HepG2 (cell line): ENCODE results near the gene TMEM120A. TPM values are rescaled to one million over a fixed set of nuclear protein-coding genes. Genes with fewer than 3 reads are reported as not detected.
A peak's percentile ranks its signal among the peaks of the same experiment; 100 is the strongest.

ENCODE experiments used
- CREM ChIP-seq, 2 experiments: sonication (generic) in 1 of 2; formaldehyde crosslinking in 1 of 2; IDR thresholded peaks; 2 replicates each; pipeline versions ENCODE4 v1.4.0 to v1.6.1; 2016 to 2020; ENCODE audit warnings: antibody characterized with exemption in 1 of 2, mild to moderate bottlenecking in 1 of 2, missing genetic modification reagents in 1 of 2
- ETV5 ChIP-seq: IDR thresholded peaks from 2 replicates; pipeline ENCODE4 v1.6.1; 2018; ENCODE audit warnings: missing biosample characterization, missing genetic modification reagents, inconsistent platforms, borderline replicate concordance
- HBP1 ChIP-seq: IDR thresholded peaks from 2 replicates; pipeline ENCODE4 v1.6.1; 2016; ENCODE audit warnings: low read depth, control low read depth
- HMGA1 ChIP-seq: sonication (generic); formaldehyde crosslinking; conservative IDR thresholded peaks from 2 replicates; pipeline ENCODE4 v1.4.0; 2020; ENCODE audit warnings: missing genetic modification reagents
- HNRNPK ChIP-seq: fragments of 200-400 bp; formaldehyde crosslinking; IDR thresholded peaks from 2 replicates; pipeline ENCODE4 v1.6.1; 2018; ENCODE audit warnings: low read length, low read depth, moderate library complexity, mild to moderate bottlenecking; ENCODE audit not compliant: poor library complexity, severe bottlenecking
- HOXA7 ChIP-seq: sonication (generic); formaldehyde crosslinking; IDR thresholded peaks from 2 replicates; pipeline ENCODE4 v1.8.1; 2022; ENCODE audit warnings: mild to moderate bottlenecking, missing genetic modification reagents, moderate library complexity
- MIXL1 ChIP-seq: IDR thresholded peaks from 2 replicates; pipeline ENCODE4 v1.6.1; 2016
- PATZ1 ChIP-seq: sonication (generic); formaldehyde crosslinking; IDR thresholded peaks from 2 replicates; pipeline ENCODE4 v1.4.0; 2020; ENCODE audit warnings: missing genetic modification reagents
- PAX8 ChIP-seq: sonication (generic); formaldehyde crosslinking; IDR thresholded peaks from 2 replicates; pipeline ENCODE4 v1.8.0; 2022; ENCODE audit warnings: mild to moderate bottlenecking, missing genetic modification reagents, borderline replicate concordance
- PCBP2 ChIP-seq: fragments of 200-400 bp; formaldehyde crosslinking; optimal IDR thresholded peaks from 2 replicates; pipeline ENCODE3; 2018; ENCODE audit warnings: low read length, low read depth; ENCODE audit not compliant: poor library complexity, severe bottlenecking
- PITX1 ChIP-seq: sonication (generic); formaldehyde crosslinking; IDR thresholded peaks from 2 replicates; pipeline ENCODE4 v1.5.1; 2020; ENCODE audit warnings: mild to moderate bottlenecking, missing genetic modification reagents
- SNAPC5 ChIP-seq: sonication (generic); formaldehyde crosslinking; IDR thresholded peaks from 2 replicates; pipeline ENCODE4 v1.8.1; 2023; ENCODE audit warnings: mild to moderate bottlenecking, missing genetic modification reagents, borderline replicate concordance
- SP4 ChIP-seq: sonication (generic); formaldehyde crosslinking; IDR thresholded peaks from 2 replicates; pipeline ENCODE4 v1.8.1; 2023; ENCODE audit warnings: mild to moderate bottlenecking, missing genetic modification reagents
- SRSF4 ChIP-seq: fragments of 200-400 bp; formaldehyde crosslinking; IDR thresholded peaks from one replicate; pipeline ENCODE4 v1.6.1; 2018; ENCODE audit warnings: mild to moderate bottlenecking, low read depth, low read length, moderate library complexity; ENCODE audit not compliant: poor library complexity, severe bottlenecking
- ZNF232 ChIP-seq: sonication (generic); formaldehyde crosslinking; IDR thresholded peaks from 2 replicates; pipeline ENCODE4 v1.4.0; 2020; ENCODE audit warnings: missing genetic modification reagents, borderline replicate concordance
- ZNF24 ChIP-seq: fragments of 450-650 bp; IDR thresholded peaks from 2 replicates; pipeline ENCODE4 v1.6.1; 2017; ENCODE audit warnings: antibody characterized with exemption, mild to moderate bottlenecking
- ZNF34 ChIP-seq: sonication (generic); formaldehyde crosslinking; IDR thresholded peaks from 2 replicates; pipeline ENCODE4 v1.4.0; 2020; ENCODE audit warnings: mild to moderate bottlenecking, missing genetic modification reagents, borderline replicate concordance
- ZNF510 ChIP-seq: sonication (generic); formaldehyde crosslinking; IDR thresholded peaks from 2 replicates; pipeline ENCODE4 v1.4.0; 2020; ENCODE audit warnings: low read depth, mild to moderate bottlenecking, missing genetic modification reagents
- ZNF7 ChIP-seq: IDR thresholded peaks from 2 replicates; pipeline ENCODE4 v1.6.1; 2016; ENCODE audit warnings: missing biosample characterization, missing genetic modification reagents
- ZNF75D ChIP-seq: sonication (generic); formaldehyde crosslinking; IDR thresholded peaks from 2 replicates; pipeline ENCODE4 v1.8.1; 2023; ENCODE audit warnings: missing genetic modification reagents, mild to moderate bottlenecking, borderline replicate concordance
- ZNF790 ChIP-seq: sonication (generic); formaldehyde crosslinking; IDR thresholded peaks from 2 replicates; pipeline ENCODE4 v1.8.0; 2022; ENCODE audit warnings: missing genetic modification reagents, mild to moderate bottlenecking, borderline replicate concordance
- polyA plus RNA-seq, 8 experiments: library from polyadenylated mRNA; depleted of rRNA in 3 of 8; stranded (reverse) in 7 of 8; unstranded in 1 of 8; fragments of >200 nt; fragmentation: Illumina TruSeq in 4 of 8; extraction: Trizol in 4 of 8; gene quantifications; 2 replicates each; pipeline versions ENCODE4 v1.2.1 to v1.2.3, GENCODE V29; 2011 to 2016; ENCODE audit warnings: low read depth in 4 of 8, missing spikeins in 1 of 8, mixed read lengths in 1 of 8; ENCODE audit not compliant: insufficient read depth in 1 of 8
- total RNA-seq, 5 experiments: library from RNA; depleted of rRNA; stranded (reverse); fragments of >200 nt; fragmentation: Illumina TruSeq; extraction: Trizol; gene quantifications; 2 replicates each; pipeline ENCODE4 v1.2.3, GENCODE V29; 2016; ENCODE audit warnings: low read depth in 1 of 5
- TF ChIP-seq, protein P1 (sequence below): sonication (generic); formaldehyde crosslinking; IDR thresholded peaks from 2 replicates; pipeline ENCODE4 v1.8.1; 2023; ENCODE audit warnings: missing genetic modification reagents, inconsistent platforms, borderline replicate concordance

The TMEM120A gene
- total and polyA plus RNA-seq, 2 of the 13 experiments (the other 11 are each of a cell fraction or from before 2014, with no cell fraction given), result 40.3 to 102 TPM

- TF ChIP-seq PCBP2, result no peak
- TF ChIP-seq ETV5, result peak; percentile 39; the same call in 1 of the 2 replicates
- TF ChIP-seq PATZ1 (CRISPR knock-in tag), result 0 out of 2 replicates have a peak, but pooled peaks have one; percentile 19
- TF ChIP-seq MIXL1, result 0 out of 2 replicates have a peak, but pooled peaks have one; percentile 53
- no peak for TF ChIP-seq HOXA7 (CRISPR knock-in tag)
- TF ChIP-seq PAX8 (CRISPR knock-in tag), result no peak
- TF ChIP-seq ZNF7 (CRISPR knock-in tag), result no peak
- TF ChIP-seq SRSF4, result no peak
- no peak for TF ChIP-seq ZNF24
- TF ChIP-seq HBP1 (CRISPR knock-in tag), result 0 out of 2 replicates have a peak, but pooled peaks have one; percentile 29
- TF ChIP-seq SP4 (CRISPR knock-in tag), result peak; percentile 61
- no peak for TF ChIP-seq ZNF510 (CRISPR knock-in tag)
- TF ChIP-seq ZNF232 (CRISPR knock-in tag), result no peak
- TF ChIP-seq SNAPC5 (CRISPR knock-in tag), result no peak
- TF ChIP-seq ZNF75D (CRISPR knock-in tag), result no peak
- no peak for TF ChIP-seq ZNF790 (CRISPR knock-in tag)
- TF ChIP-seq CREM (IDR thresholded peaks at IDR 0.05), result no peak
- no peak for TF ChIP-seq CREM (CRISPR knock-in tag; IDR thresholded peaks at IDR 0.05)
- TF ChIP-seq PITX1 (CRISPR knock-in tag), result 0 out of 2 replicates have a peak, but pooled peaks have one; percentile 46
- TF ChIP-seq HNRNPK, result no peak
- TF ChIP-seq, protein P1, sequence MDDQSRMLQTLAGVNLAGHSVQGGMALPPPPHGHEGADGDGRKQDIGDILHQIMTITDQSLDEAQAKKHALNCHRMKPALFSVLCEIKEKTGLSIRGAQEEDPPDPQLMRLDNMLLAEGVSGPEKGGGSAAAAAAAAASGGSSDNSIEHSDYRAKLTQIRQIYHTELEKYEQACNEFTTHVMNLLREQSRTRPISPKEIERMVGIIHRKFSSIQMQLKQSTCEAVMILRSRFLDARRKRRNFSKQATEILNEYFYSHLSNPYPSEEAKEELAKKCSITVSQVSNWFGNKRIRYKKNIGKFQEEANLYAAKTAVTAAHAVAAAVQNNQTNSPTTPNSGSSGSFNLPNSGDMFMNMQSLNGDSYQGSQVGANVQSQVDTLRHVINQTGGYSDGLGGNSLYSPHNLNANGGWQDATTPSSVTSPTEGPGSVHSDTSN (CRISPR knock-in tag), result no peak
- no peak for TF ChIP-seq ZNF34 (CRISPR knock-in tag)
- no peak for TF ChIP-seq HMGA1 (CRISPR knock-in tag)
These were observed 25.8 kb upstream of the TMEM120A start (continued) for GRCh38 chr7:76020031-76020714.
